Activated naive CD8-positive, alpha-beta T cell treated with anti-CD3 and anti-CD28 coated beads, Interleukin-2, amount 10 ng/mL, durations not matched to agents 7 days and 5 days (primary cell): ENCODE measurements around the gene STK32B. TPM values are rescaled to one million over a fixed set of nuclear protein-coding genes. Genes with fewer than 3 reads are reported as not detected.

ENCODE experiments used
- ATAC-seq: fragments of 150-1000 bp; cut with Tn5 transposase; one replicate; pipeline ENCODE4 v1.10.0; 2021; ENCODE audit warnings: low read depth, moderate library complexity
- POLR2A ChIA-PET: fragments of 350-600 bp; sonication (Branson Sonifier 250); formaldehyde crosslinking; loops from one replicate; lab custom pipeline; 2021; ENCODE audit warnings: antibody characterized with exemption; lab: Charles Lee
- DNase-seq: peaks from one replicate; pipeline ENCODE4 v3.0.0; 2021
- H3K27ac Mint-ChIP-seq: one replicate; pipeline ENCODE4 v1.8.0; 2022; ENCODE audit warnings: mild to moderate bottlenecking, mixed read lengths
- H3K27me3 Mint-ChIP-seq: one replicate; pipeline ENCODE4 v1.8.0; 2022; ENCODE audit warnings: mild to moderate bottlenecking, moderate library complexity, mixed read lengths
- H3K36me3 Mint-ChIP-seq: one replicate; pipeline ENCODE4 v1.8.0; 2021; ENCODE audit warnings: mild to moderate bottlenecking, mixed read lengths
- H3K4me1 Mint-ChIP-seq: one replicate; pipeline ENCODE4 v1.8.0; 2021; ENCODE audit warnings: mixed read lengths
- H3K4me3 Mint-ChIP-seq: one replicate; pipeline ENCODE4 v1.8.0; 2022; ENCODE audit warnings: mild to moderate bottlenecking, moderate library complexity, mixed read lengths
- H3K9me3 Mint-ChIP-seq: one replicate; pipeline ENCODE4 v1.8.0; 2021; ENCODE audit warnings: mixed read lengths
- total RNA-seq, 2 experiments: library from RNA; stranded (reverse); gene quantifications; one replicate each; pipeline ENCODE4 v1.2.3, GENCODE V29; 2021

Gene STK32B
- total RNA-seq, 2 experiments from 2014 or later, result not detected

DNA sequence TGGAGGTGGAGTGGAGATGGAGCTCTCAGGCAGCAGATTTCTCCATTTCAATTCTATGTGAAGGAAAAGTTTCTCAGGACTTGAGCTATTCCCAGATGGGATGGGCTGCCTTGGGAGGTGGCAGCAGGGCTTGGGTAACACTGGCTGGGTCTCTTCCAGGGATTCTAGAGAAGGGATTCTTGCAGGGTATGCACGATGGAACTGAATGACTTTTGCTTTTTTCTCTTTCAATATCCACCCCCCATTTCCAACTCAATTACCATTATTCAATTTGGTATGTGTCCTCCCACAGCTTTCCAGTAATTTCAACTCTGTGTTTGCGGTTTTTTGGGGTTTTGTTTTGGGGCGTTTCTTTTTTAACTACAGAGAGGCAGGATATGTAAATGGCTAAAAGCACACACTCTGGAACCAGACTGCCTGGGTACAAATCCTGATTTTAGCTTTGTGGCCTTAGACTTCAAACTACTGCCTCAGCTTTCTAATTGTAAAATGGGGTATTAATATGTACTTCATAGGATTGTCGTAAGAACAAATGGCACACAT, 428.3 kb downstream of the STK32B start:
- no peaks in the 10 kb centered on the region for H3K36me3 Mint-ChIP-seq
- H3K27ac Mint-ChIP-seq, result no peak overlapping the region
- H3K4me1 Mint-ChIP-seq, result no peaks in the 10 kb centered on the region
- DNase-seq (no peak), ATAC-seq (no peak)
- H3K4me3 Mint-ChIP-seq, result no peak overlapping the region
- peaks cover 1% of the 10 kb centered on the region for H3K9me3 Mint-ChIP-seq
- POLR2A ChIA-PET, result no interaction called here
- no peaks in the 10 kb centered on the region for H3K27me3 Mint-ChIP-seq

DNA sequence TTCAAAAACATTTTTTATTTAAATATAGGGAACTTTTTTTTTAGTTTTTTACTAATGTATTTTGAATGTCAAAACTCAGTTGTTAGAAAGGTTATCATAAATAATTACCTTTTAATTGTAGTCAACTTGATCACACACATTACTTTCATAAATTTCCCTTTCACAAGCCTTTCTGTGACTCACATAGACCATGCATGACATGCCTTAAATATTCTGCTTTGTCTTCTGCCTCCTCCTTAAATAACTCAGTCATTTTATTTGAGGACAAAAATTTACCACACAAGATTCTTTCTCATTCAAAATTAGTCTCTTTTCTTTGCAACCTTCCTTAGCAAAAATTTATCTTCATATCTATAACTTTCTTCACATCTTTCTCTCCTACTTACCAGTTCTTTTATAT, 437.1 kb downstream of the STK32B start:
- H3K9me3 Mint-ChIP-seq, result peaks cover 11% of the 10 kb centered on the region
- POLR2A ChIA-PET, result no interaction called here
- no peak for ATAC-seq
- no peaks in the 10 kb centered on the region for H3K4me1 Mint-ChIP-seq
- no peaks in the 10 kb centered on the region for H3K36me3 Mint-ChIP-seq
- DNase-seq, result no peak
- H3K27ac Mint-ChIP-seq, result no peak overlapping the region
- no peak overlapping the region for H3K4me3 Mint-ChIP-seq
- no peaks in the 10 kb centered on the region for H3K27me3 Mint-ChIP-seq

DNA sequence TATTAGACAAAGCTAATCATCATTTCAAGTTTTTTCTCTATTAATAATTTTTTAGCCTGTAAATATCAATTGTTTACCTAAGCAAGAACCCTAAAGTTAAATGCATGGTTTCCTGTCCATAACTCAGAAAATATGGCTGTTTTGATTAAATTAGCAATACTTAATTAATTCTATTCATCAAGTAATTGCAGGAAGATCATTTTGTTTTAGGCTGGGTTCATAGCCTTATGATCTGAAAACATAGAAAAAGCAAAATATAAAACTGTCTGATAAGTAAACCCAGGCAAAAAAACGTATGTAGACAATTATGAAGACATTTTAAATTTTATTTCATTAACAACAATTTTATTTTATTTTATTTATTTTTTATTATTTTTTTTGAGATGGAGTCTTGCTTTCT, 438.0 kb downstream of the STK32B start:
- Mint-ChIP-seq H3K4me3 (no peak overlapping the region), H3K27ac (no peak overlapping the region), H3K36me3 (no peaks in the 10 kb centered on the region), H3K9me3 (peaks cover 11% of the 10 kb centered on the region), H3K4me1 (no peaks in the 10 kb centered on the region), H3K27me3 (no peaks in the 10 kb centered on the region)
- POLR2A ChIA-PET, result no interaction called here
- DNase-seq, result no peak
- ATAC-seq, result no peak

DNA sequence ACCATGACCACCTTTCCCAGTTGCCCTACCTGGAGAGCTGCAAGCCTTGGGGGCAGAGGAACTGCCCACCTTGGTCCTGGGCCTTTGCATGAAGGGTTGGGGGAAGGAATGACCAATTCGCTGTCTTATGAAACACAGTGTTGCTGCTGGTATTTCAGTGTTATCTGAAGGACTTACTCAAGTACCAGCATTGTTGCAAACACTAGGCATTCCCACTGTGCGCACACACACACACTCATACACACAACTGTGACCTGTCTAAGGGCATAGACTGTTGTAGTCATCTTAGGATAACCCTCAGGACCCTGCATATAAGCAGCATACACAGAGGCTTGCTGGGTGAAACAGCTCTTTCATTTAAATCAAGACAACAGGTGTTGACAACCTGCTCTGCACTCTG, 446.2 kb downstream of the STK32B start:
- no peak for ATAC-seq

DNA sequence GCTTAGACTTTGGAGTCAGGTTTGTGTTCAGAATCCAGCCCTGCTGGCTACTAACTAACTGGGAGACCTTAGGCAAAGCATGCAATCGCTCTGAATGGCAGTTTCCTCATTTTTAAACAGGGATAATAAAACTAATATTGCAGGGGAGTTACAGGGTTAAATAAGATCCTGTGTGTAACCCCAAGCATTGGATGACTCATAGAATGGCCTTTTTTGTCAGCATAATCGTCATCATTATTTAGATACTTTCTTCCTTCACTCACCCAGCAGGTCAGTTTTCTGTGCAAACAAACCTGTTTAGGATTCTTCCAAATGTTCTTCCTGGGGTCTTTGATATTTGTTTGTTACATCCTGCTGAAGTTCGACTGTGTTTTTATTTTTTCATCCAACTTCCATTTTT, 448.9 kb downstream of the STK32B start:
- Mint-ChIP-seq H3K9me3 (peaks cover 2% of the 10 kb centered on the region), H3K4me1 (no peaks in the 10 kb centered on the region), H3K4me3 (no peak overlapping the region), H3K27ac (no peak overlapping the region), H3K36me3 (no peaks in the 10 kb centered on the region), H3K27me3 (no peaks in the 10 kb centered on the region)
- no peak for ATAC-seq
- POLR2A ChIA-PET, result no interaction called here
- no peak for DNase-seq

More for the DNA sequence above, 446.2 kb downstream of the STK32B start:
- POLR2A ChIA-PET, result no interaction called here
- Mint-ChIP-seq H3K4me1 (no peaks in the 10 kb centered on the region), H3K36me3 (no peaks in the 10 kb centered on the region), H3K4me3 (no peak overlapping the region), H3K27ac (no peak overlapping the region), H3K9me3 (peaks cover 5% of the 10 kb centered on the region), H3K27me3 (no peaks in the 10 kb centered on the region)
- DNase-seq, result no peak

DNA sequence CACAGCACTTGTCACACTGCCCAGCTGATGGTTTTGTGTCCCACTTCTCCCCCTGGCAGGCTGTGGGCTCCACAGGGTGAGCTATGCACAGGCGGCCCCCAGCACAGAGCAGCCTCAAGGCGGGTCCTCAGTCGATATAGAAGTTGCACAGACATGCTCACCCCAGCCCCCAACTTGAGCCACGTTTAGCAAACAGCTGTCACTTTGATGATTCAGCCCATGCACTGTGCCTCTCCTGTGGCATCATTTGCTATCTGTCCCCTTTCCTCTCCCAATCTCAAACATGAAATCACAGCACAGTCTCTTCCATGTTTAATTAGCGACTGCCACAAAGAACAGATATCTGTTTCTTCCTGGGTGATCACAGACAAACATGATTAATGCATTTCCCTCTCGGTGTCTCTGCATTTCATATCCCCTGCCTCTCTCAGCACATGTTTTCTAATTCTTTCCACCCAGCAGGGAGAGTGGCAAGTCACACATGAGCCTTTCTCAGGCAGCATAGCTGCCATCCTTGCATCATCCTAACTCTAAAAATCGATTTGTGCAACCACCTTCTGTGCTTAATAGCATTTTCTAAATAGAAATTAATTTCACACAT, 452.2 kb downstream of the STK32B start:
- Mint-ChIP-seq H3K9me3 (no peaks in the 10 kb centered on the region), H3K4me1 (no peaks in the 10 kb centered on the region), H3K27me3 (no peaks in the 10 kb centered on the region), H3K36me3 (no peaks in the 10 kb centered on the region), H3K27ac (no peak overlapping the region), H3K4me3 (no peak overlapping the region)
- POLR2A ChIA-PET, result no interaction called here
- ATAC-seq (no peak), DNase-seq (no peak)

DNA sequence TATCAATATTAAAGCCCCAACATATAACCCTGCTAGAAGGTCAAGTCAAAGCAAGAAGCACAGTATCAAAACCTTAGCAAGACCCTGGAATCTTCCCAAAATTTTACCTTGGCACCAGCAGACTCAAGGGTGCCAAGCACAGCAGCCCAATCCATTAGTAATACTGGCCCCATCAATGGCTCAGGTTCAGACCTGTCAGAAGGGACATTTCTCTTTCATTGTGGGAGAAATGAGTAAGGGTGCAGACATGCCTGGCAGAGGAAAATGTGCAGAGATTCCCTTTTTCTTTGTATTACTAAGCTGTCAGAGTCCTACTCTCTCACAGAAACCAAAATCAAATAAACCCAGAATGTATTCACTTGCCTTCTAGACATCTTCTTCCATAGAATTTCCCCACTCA, 453.2 kb downstream of the STK32B start:
- no peaks in the 10 kb centered on the region for H3K27me3 Mint-ChIP-seq
- POLR2A ChIA-PET, result no interaction called here
- H3K27ac Mint-ChIP-seq, result no peak overlapping the region
- ATAC-seq (no peak), DNase-seq (no peak)
- no peak overlapping the region for H3K4me3 Mint-ChIP-seq
- H3K4me1 Mint-ChIP-seq, result no peaks in the 10 kb centered on the region
- H3K36me3 Mint-ChIP-seq, result no peaks in the 10 kb centered on the region
- H3K9me3 Mint-ChIP-seq, result no peaks in the 10 kb centered on the region

DNA sequence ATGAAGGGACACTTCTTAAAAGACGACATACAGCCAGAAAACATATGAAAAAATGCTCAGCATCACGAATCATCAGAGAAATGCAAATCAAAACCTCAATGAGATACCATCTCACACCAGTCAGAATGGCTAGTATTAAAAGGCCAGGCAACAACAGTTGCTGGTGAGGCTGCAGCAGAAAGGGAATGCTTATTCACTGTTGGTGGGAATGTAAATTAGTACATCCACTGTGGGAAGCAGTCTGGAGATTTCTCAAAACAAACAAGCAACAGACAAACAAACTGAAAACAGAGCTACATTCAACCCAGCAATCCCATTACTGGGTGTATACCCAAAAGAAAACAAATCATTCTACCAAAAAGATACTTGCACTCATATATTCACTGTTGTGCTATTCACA, 459.2 kb downstream of the STK32B start:
- Mint-ChIP-seq H3K4me3 (no peak overlapping the region), H3K4me1 (no peaks in the 10 kb centered on the region), H3K9me3 (peaks cover under 1% of the 10 kb centered on the region), H3K36me3 (no peaks in the 10 kb centered on the region), H3K27ac (no peak overlapping the region), H3K27me3 (no peaks in the 10 kb centered on the region)
- ATAC-seq (no peak), DNase-seq (no peak)
- POLR2A ChIA-PET, result no interaction called here

DNA sequence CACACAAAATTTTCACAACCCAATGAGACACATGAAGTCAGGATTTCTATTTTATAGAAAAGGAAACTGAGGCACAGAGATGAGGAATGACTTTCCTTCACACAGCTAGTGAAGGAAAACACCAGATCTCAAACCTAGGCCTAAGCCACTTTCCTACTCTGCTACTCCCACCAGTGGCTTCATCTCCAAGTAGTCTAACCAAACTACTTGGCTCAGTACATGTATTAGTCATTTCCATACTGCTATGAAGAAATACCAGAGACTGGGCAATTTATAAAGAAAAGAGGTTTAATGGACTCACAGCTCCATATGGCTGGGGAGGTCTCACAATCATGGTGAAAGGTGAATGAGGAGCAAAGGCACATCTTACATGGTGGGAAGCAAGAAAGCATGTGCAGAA, 460.5 kb downstream of the STK32B start:
- Mint-ChIP-seq H3K9me3 (peaks cover 1% of the 10 kb centered on the region), H3K4me3 (no peak overlapping the region), H3K4me1 (no peaks in the 10 kb centered on the region), H3K36me3 (no peaks in the 10 kb centered on the region), H3K27me3 (no peaks in the 10 kb centered on the region), H3K27ac (no peak overlapping the region)
- DNase-seq (no peak), ATAC-seq (no peak)
- POLR2A ChIA-PET, result no interaction called here

DNA sequence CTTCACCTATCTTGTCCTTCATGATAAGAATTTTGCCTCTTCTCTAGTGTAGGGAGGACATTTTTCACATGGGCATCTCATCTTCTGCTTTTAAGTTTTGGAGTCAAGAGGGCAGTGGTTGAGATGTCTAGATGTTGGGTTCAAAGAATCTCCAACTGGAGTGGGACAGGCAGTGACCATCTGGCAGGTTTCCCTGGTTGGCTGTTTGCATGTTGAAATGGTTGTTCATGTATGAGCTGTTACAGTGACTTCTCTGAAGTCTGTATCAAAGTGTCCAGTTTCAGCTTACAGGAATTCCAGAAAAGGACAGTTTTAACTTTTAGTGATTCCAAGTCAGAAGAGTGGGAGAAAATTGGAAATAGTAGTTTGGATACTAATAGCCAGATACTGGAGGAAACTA, 464.4 kb downstream of the STK32B start:
- Mint-ChIP-seq H3K9me3 (peaks cover 1% of the 10 kb centered on the region), H3K27ac (no peak overlapping the region), H3K36me3 (no peaks in the 10 kb centered on the region), H3K27me3 (no peaks in the 10 kb centered on the region), H3K4me3 (no peak overlapping the region), H3K4me1 (no peaks in the 10 kb centered on the region)
- DNase-seq (no peak), ATAC-seq (no peak)
- POLR2A ChIA-PET, result no interaction called here

DNA sequence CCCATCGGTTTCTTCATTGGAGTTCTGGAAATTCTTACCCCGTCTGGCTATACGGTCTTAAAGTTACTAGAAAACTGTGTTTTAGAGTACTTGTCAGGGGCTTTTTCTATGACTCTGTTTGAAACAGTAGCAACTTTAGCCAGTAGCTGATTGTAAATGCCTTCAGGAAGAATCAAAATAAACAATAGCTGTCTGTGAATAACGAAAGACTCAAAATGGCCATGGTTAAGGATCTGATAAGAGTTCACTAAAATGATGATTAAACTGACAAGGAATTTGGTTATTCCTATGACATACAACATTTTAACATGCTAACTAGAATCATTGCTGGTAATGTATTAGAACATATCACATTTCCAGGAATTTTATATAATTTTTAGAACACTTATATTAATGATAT, 466.1 kb downstream of the STK32B start:
- H3K4me3 Mint-ChIP-seq, result no peak overlapping the region
- peaks cover 1% of the 10 kb centered on the region for H3K9me3 Mint-ChIP-seq
- H3K27me3 Mint-ChIP-seq, result no peaks in the 10 kb centered on the region
- H3K36me3 Mint-ChIP-seq, result no peaks in the 10 kb centered on the region
- ATAC-seq (no peak), DNase-seq (no peak)
- no peaks in the 10 kb centered on the region for H3K4me1 Mint-ChIP-seq
- H3K27ac Mint-ChIP-seq, result no peak overlapping the region
- POLR2A ChIA-PET, result no interaction called here

DNA sequence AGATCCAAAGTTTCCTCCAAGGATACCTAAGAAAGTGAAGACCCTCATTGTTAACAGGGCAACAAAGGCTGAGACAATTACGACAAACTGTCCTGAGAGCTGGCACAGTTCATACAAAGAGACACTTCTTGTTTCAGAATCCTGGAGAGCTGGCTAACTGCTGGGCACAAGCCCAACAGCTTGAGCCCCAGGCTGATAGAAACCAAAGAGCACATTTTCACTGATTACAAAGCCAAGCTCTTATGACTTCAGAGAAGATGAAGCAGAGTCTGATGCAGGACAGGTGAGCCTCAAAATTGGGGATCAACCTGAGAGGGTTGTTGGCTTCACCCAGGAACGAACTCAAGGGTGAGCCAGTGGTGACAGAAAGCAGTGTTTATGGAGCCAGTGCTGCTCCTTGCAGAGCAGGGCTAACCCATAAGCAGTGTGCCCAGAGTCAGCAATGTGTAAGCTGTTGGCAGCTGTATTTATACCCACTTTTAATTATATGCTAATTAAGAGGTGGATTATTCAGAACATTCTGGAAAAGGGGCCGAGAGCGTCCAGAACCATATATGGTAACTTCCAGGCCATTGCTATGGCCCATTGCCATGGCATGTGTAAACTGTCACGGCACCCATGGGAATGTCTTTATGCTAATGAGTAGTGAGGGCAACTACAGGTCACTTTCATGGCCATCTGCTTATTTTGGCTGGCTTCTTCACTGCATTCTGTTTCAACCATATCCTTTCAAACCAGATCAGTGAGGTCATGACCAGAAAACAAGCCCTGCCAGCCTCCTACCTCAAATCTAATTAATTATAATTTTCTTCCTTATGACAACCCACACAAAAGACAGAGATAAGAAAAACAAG, 473.4 kb downstream of the STK32B start:
- no peaks in the 10 kb centered on the region for H3K4me1 Mint-ChIP-seq
- no peak overlapping the region for H3K4me3 Mint-ChIP-seq
- POLR2A ChIA-PET, result no interaction called here
- H3K9me3 Mint-ChIP-seq, result peaks cover 9% of the 10 kb centered on the region
- DNase-seq (no peak), ATAC-seq (no peak)
- no peak overlapping the region for H3K27ac Mint-ChIP-seq
- no peaks in the 10 kb centered on the region for H3K36me3 Mint-ChIP-seq
- no peaks in the 10 kb centered on the region for H3K27me3 Mint-ChIP-seq

DNA sequence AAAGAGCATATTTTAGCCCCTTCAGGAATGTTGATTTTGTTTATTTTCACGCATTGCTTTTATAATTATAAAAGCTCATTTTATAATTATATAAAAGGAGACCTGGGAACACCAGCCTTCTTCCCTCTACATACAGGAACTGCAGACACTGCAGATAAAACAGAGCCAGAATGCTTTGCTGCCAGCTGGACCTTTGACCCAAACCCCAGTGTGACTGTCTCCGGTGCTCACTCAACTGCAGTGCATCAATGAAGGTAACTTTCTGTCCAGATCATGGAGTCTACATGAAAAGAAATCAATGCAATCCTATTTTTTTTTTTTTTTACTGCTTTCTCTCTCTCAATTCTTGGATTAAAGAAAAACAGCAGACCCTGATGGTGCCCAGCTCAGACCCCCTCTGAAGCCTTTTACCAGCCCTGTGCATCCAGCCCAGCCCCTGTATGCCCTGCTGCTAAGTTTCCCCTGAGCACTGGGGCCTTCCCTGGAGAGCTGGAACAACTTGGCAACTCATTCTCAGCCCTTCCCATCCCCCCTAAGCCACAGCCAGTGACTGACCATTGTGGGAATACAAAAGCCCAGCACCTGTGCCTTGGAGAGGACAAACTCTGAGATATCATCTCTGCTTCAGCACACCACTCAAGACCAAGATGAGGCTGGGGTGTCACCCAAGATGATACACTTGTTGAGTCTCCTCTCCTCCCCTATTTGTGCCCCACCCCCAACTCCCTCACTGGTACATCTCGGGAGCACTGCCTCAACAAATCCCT, 475.0 kb downstream of the STK32B start:
- Mint-ChIP-seq H3K27ac (no peak overlapping the region), H3K4me3 (no peak overlapping the region), H3K9me3 (peaks cover 9% of the 10 kb centered on the region), H3K4me1 (no peaks in the 10 kb centered on the region), H3K36me3 (no peaks in the 10 kb centered on the region), H3K27me3 (no peaks in the 10 kb centered on the region)
- POLR2A ChIA-PET, result no interaction called here
- ATAC-seq (no peak), DNase-seq (no peak)
